Measurements from ENCODE around the gene SF3B4. TPM values are rescaled to one million over a fixed set of nuclear protein-coding genes. Genes with fewer than 3 reads are reported as not detected.

Gene SF3B4
- total RNA-seq (2014; rRNA removed; shearing (Covaris generic)): 16.7 and 18.0 TPM in 2 replicates
- total RNA-seq (2022): 64.6 and 70.4 TPM in 2 replicates
- Bru-seq, nascent RNA: percentile 95 among the genes with signal in this experiment
- BruChase-seq, experiment 1, labeled RNA remaining after a 6-hour chase: percentile 94 among the genes with signal in this experiment
- percentile 98 among the genes with signal in this experiment for BruChase-seq, experiment 2, labeled RNA remaining after a 2-hour chase
- long read RNA-seq, transcript SF3B4-201 (6 exons, 2,085 nt): major isoform, 159 of 170 reads
- long read RNA-seq, partial matches to known transcripts: 3 of 170 reads
- long read RNA-seq, other reads (novel, unspliced or antisense): 8 of 170 reads

- H3K9me3 ChIP-seq (ENCODE audit: low read length): no peaks in the 10 kb centered on the region
- intact Hi-C loops (cut with micrococcal nuclease; ENCODE audit: unreplicated experiment): loop anchor here (2.0 kb wide), 1 partner anchor 39 kb away; no protein-coding TSS in a partner anchor
- peaks cover 6% of the 10 kb centered on the region; the same call in 1 of the 2 replicates for H4K20me1 ChIP-seq (ENCODE audit: insufficient read depth, low read length)
- H2AFZ ChIP-seq (ENCODE audit: low read length): peak within 1 kb of the TSS; percentile 67; the same call in 1 of the 2 replicates
- H3K4me1 ChIP-seq (ENCODE audit: insufficient read depth, low read length, poor library complexity, severe bottlenecking): peaks cover 37% of the 10 kb centered on the region
- TSS peak; percentile 99 for BruUV-seq (replicated peaks)
- H3K4me2 ChIP-seq (ENCODE audit: low read length): peak within 1 kb of the TSS; percentile 93
- H3K27ac ChIP-seq (ENCODE audit: low read depth, low read length, poor library complexity, severe bottlenecking): peak within 1 kb of the TSS; percentile 89
- POLR2A ChIA-PET: interaction anchor here (0.7 to 1.5 kb wide), 8 partner anchors 10 to 234 kb away, joined by 3 to 5 read pairs (median 3); a partner anchor contains a TSS
- H3K36me3 ChIP-seq (ENCODE audit: insufficient read depth, low read length): peaks cover 43% of the 10 kb centered on the region
- DNase-seq (ENCODE audit: low spot score): peak; percentile 96
- peak within 1 kb of the TSS; percentile 81 for H3K4me3 ChIP-seq (ENCODE audit: low read depth, low read length, poor library complexity, severe bottlenecking)
- peaks cover 24% of the 10 kb centered on the region for H3K79me2 ChIP-seq (ENCODE audit: insufficient read depth, low read depth, low read length)
- CTCF ChIA-PET (ENCODE audit: unreplicated experiment): no interaction called here
- TF ChIP-seq CTCF (conservative IDR thresholded peaks at IDR 0.05; ENCODE audit: low read length) (no peak), EZH2phosphoT487 (IDR thresholded peaks at IDR 0.05; ENCODE audit: borderline replicate concordance, low read depth, low read length) (no peak)
- no peaks in the 10 kb centered on the region for H3K9me2 ChIP-seq (ENCODE audit: insufficient read depth, low read length)
These were observed at the start of gene SF3B4 for GRCh38 chr1:149927563-149928400. Gene SF3B4 (minus strand): TSS chr1:149927803. CDS start chr1:149927759, 44 bp downstream.

GRCh38 chr1:149977345-149977744 lies 49.7 kb upstream of the SF3B4 start:
- no peak for DNase-seq (ENCODE audit: low spot score)

More at GRCh38 chr1:149977345-149977744, 49.7 kb upstream of the SF3B4 start:
- BruUV-seq (replicated peaks): no TSS peak
- Histone ChIP-seq H2AFZ (ENCODE audit: low read length) (no peak overlapping the region), H3K79me2 (ENCODE audit: insufficient read depth, low read depth, low read length) (no peaks in the 10 kb centered on the region), H3K27ac (ENCODE audit: low read depth, low read length, poor library complexity, severe bottlenecking) (no peak overlapping the region), H3K4me1 (ENCODE audit: insufficient read depth, low read length, poor library complexity, severe bottlenecking) (no peaks in the 10 kb centered on the region), H3K9me2 (ENCODE audit: insufficient read depth, low read length) (no peaks in the 10 kb centered on the region), H4K20me1 (ENCODE audit: insufficient read depth, low read length) (no peaks in the 10 kb centered on the region), H3K4me2 (ENCODE audit: low read length) (no peak overlapping the region), H3K36me3 (ENCODE audit: insufficient read depth, low read length) (no peaks in the 10 kb centered on the region), H3K9me3 (ENCODE audit: low read length) (no peaks in the 10 kb centered on the region), H3K4me3 (ENCODE audit: low read depth, low read length, poor library complexity, severe bottlenecking) (no peak overlapping the region)
- CTCF ChIA-PET (ENCODE audit: unreplicated experiment): no interaction called here
- intact Hi-C loops (cut with micrococcal nuclease; ENCODE audit: unreplicated experiment): loop anchor here (5.0 kb wide), 1 partner anchor 45 kb away; no protein-coding TSS in a partner anchor
- no peak for TF ChIP-seq EZH2phosphoT487 (IDR thresholded peaks at IDR 0.05; ENCODE audit: borderline replicate concordance, low read depth, low read length)
- TF ChIP-seq CTCF (conservative IDR thresholded peaks at IDR 0.05; ENCODE audit: low read length): no peak
- POLR2A ChIA-PET: no interaction called here
